Sigmoid colon (tissue), 3 donors: ENCODE results near the gene CLOCK.

Experiments
- POLR2A ChIP-seq, 2 donors: fragments of 450-650 bp; IDR thresholded peaks; one replicate each; pipeline ENCODE4 v1.6.1; 2016; ENCODE audit warnings: antibody characterized with exemption in 2 of 2, mild to moderate bottlenecking in 2 of 2, moderate library complexity in 2 of 2
- TF ChIP-seq, protein P1 (sequence below), 4 experiments: fragments of 450-650 bp in 3 of 4; fragments of 200-600 bp in 1 of 4; IDR thresholded peaks; one replicate each; pipeline ENCODE4 v1.5.1; 2016 to 2019; ENCODE audit warnings: antibody characterized with exemption in 4 of 4, mild to moderate bottlenecking in 3 of 4, moderate library complexity in 2 of 4

DNA sequence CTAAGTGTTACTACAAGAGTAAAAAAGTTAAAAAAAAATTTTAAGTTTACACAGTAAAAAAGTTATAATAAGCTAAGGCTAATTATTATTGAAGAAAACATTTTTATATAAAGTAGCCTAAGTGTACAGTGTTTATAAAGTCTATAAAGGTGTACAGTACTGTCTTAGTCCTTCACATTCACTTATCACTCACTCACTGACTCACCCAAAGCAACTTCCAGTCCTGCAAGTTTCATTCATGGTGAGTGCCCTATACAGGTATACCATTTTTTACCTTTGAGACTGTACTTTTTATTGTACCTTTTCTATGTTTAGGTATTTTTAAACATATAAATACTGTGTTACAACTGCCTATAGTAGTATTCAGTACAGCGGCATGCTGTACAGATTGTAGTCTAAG, 76.7 kb downstream of the CLOCK start:
- TF ChIP-seq, protein P1, sequence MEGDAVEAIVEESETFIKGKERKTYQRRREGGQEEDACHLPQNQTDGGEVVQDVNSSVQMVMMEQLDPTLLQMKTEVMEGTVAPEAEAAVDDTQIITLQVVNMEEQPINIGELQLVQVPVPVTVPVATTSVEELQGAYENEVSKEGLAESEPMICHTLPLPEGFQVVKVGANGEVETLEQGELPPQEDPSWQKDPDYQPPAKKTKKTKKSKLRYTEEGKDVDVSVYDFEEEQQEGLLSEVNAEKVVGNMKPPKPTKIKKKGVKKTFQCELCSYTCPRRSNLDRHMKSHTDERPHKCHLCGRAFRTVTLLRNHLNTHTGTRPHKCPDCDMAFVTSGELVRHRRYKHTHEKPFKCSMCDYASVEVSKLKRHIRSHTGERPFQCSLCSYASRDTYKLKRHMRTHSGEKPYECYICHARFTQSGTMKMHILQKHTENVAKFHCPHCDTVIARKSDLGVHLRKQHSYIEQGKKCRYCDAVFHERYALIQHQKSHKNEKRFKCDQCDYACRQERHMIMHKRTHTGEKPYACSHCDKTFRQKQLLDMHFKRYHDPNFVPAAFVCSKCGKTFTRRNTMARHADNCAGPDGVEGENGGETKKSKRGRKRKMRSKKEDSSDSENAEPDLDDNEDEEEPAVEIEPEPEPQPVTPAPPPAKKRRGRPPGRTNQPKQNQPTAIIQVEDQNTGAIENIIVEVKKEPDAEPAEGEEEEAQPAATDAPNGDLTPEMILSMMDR (IDR thresholded peaks at IDR 0.05) = no peak
- TF ChIP-seq POLR2A (IDR thresholded peaks at IDR 0.05) = no peak
